H9 (cell line): ENCODE measurements around the gene AP3S1. TPM values are rescaled to one million over a fixed set of nuclear protein-coding genes. Genes with fewer than 3 reads are reported as not detected.
"Not testable (repeated sequence)": the region's sequence is repeated elsewhere in the genome, so short reads cannot be mapped to it uniquely, and the experiment has no call there.

Experiments used
- DNase-seq: peaks from one replicate; pipeline ENCODE4 v3.0.0-alpha.2; 2017
- H2AFZ ChIP-seq: one replicate; pipeline ENCODE4 v1.6.1; 2013; ENCODE audit warnings: mild to moderate bottlenecking, low read length, control low read depth, moderate library complexity
- H2AK5ac ChIP-seq: 2 replicates; pipeline ENCODE4 v1.6.1; 2013; ENCODE audit warnings: low read length, control low read depth, mixed read lengths; ENCODE audit not compliant: insufficient read length
- H2BK120ac ChIP-seq: one replicate; pipeline ENCODE4 v1.6.1; 2013; ENCODE audit warnings: low read depth, mild to moderate bottlenecking, low read length, control low read depth, inconsistent platforms; ENCODE audit not compliant: poor library complexity, severe bottlenecking
- H2BK12ac ChIP-seq: 2 replicates; pipeline ENCODE4 v1.6.1; 2013; ENCODE audit warnings: low read length, control low read depth, mixed read lengths, low read depth; ENCODE audit not compliant: insufficient read length
- H2BK15ac ChIP-seq: 2 replicates; pipeline ENCODE4 v1.6.1; 2013; ENCODE audit warnings: low read depth, low read length, control low read depth
- H2BK20ac ChIP-seq: one replicate; pipeline ENCODE4 v1.6.1; 2013; ENCODE audit warnings: low read depth, mild to moderate bottlenecking, low read length, control low read depth, inconsistent platforms; ENCODE audit not compliant: poor library complexity, severe bottlenecking
- H2BK5ac ChIP-seq: 2 replicates; pipeline ENCODE4 v1.6.1; 2013; ENCODE audit warnings: low read length, control low read depth, mixed read lengths; ENCODE audit not compliant: insufficient read length
- H3K14ac ChIP-seq: 2 replicates; pipeline ENCODE4 v1.6.1; 2013; ENCODE audit warnings: low read length, control low read depth; ENCODE audit not compliant: insufficient read depth
- H3K18ac ChIP-seq: 2 replicates; pipeline ENCODE4 v1.6.1; 2013; ENCODE audit warnings: low read depth, mild to moderate bottlenecking, mixed read lengths, low read length, control low read depth; ENCODE audit not compliant: insufficient read length
- H3K23ac ChIP-seq: 2 replicates; pipeline ENCODE4 v1.6.1; 2013; ENCODE audit warnings: low read length, control low read depth, mixed read lengths, low read depth; ENCODE audit not compliant: insufficient read length
- H3K23me2 ChIP-seq: 2 replicates; pipeline ENCODE4 v1.6.1; 2013; ENCODE audit warnings: low read depth, mild to moderate bottlenecking, mixed read lengths, low read length, control low read depth; ENCODE audit not compliant: insufficient read length, poor library complexity, severe bottlenecking
- H3K27ac ChIP-seq: 2 replicates; pipeline ENCODE4 v1.5.1; 2013; ENCODE audit warnings: low read length, control low read depth, mixed read lengths, low read depth; ENCODE audit not compliant: insufficient read length
- H3K27me3 ChIP-seq: 2 replicates; pipeline ENCODE4 v1.6.1; 2013; ENCODE audit warnings: low read length, control low read depth, inconsistent platforms; ENCODE audit not compliant: insufficient read depth
- H3K4ac ChIP-seq: 2 replicates; pipeline ENCODE4 v1.6.1; 2013; ENCODE audit warnings: low read depth, mild to moderate bottlenecking, control low read depth, inconsistent platforms, low read length, moderate library complexity
- H3K4me1 ChIP-seq: 2 replicates; pipeline ENCODE4 v1.6.1; 2013; ENCODE audit warnings: low read length, control low read depth, inconsistent platforms; ENCODE audit not compliant: insufficient read depth
- H3K4me2 ChIP-seq: 2 replicates; pipeline ENCODE4 v1.6.1; 2013; ENCODE audit warnings: low read length, control low read depth, mixed read lengths; ENCODE audit not compliant: insufficient read length, insufficient read depth
- H3K56ac ChIP-seq: 2 replicates; pipeline ENCODE4 v1.6.1; 2013; ENCODE audit warnings: low read depth, mild to moderate bottlenecking, mixed read lengths, low read length, control low read depth; ENCODE audit not compliant: insufficient read length
- H3K79me1 ChIP-seq: 2 replicates; pipeline ENCODE4 v1.6.1; 2013; ENCODE audit warnings: low read depth, mild to moderate bottlenecking, moderate library complexity, low read length, control low read depth, inconsistent platforms; ENCODE audit not compliant: insufficient read depth, poor library complexity, severe bottlenecking
- H3K79me2 ChIP-seq: 2 replicates; pipeline ENCODE4 v1.6.1; 2013; ENCODE audit warnings: low read length, control low read depth, inconsistent platforms; ENCODE audit not compliant: insufficient read depth
- H3K9ac ChIP-seq: 2 replicates; pipeline ENCODE4 v1.6.1; 2013; ENCODE audit warnings: low read length, control low read depth, mixed read lengths; ENCODE audit not compliant: insufficient read length; ENCODE audit errors: extremely low read depth
- H3K9me3 ChIP-seq: one replicate; pipeline ENCODE4 v1.6.1; 2013; ENCODE audit warnings: low read depth, low read length, inconsistent platforms; ENCODE audit not compliant: control insufficient read depth
- H3T11ph ChIP-seq: one replicate; pipeline ENCODE4 v1.6.1; 2013; ENCODE audit warnings: mild to moderate bottlenecking, low read length, control low read depth, inconsistent platforms
- H4K20me1 ChIP-seq: one replicate; pipeline ENCODE4 v1.6.1; 2013; ENCODE audit not compliant: control insufficient read depth, insufficient read length, insufficient read depth
- H4K5ac ChIP-seq: 2 replicates; pipeline ENCODE4 v1.6.1; 2013; ENCODE audit warnings: low read depth, mild to moderate bottlenecking, mixed read lengths, low read length, control low read depth; ENCODE audit not compliant: insufficient read length
- H4K8ac ChIP-seq: replicated peaks from 2 replicates; pipeline ENCODE4 v1.6.1; 2013; ENCODE audit warnings: low read length, control low read depth, mixed read lengths, low read depth; ENCODE audit not compliant: insufficient read length
- H4K91ac ChIP-seq: 2 replicates; pipeline ENCODE4 v1.6.1; 2013; ENCODE audit warnings: low read depth, mild to moderate bottlenecking, moderate library complexity, mixed read lengths, low read length, control low read depth; ENCODE audit not compliant: insufficient read length
- H3K27ac Mint-ChIP-seq, 3 experiments: 2 replicates in 2 of 3; 3 replicates in 1 of 3; pipeline ENCODE4 v1.8.0; 2020 to 2021; ENCODE audit warnings: mixed read lengths in 3 of 3, mild to moderate bottlenecking in 1 of 3, moderate library complexity in 1 of 3
- H3K27me3 Mint-ChIP-seq: 2 replicates; pipeline ENCODE4 v1.8.0; 2021; ENCODE audit warnings: low read depth, mild to moderate bottlenecking, moderate library complexity, mixed read lengths
- H3K36me3 Mint-ChIP-seq, 3 experiments: 2 replicates in 2 of 3; 3 replicates in 1 of 3; pipeline ENCODE4 v1.8.0; 2020 to 2021; ENCODE audit warnings: low read depth in 3 of 3, mixed read lengths in 3 of 3; ENCODE audit not compliant: insufficient read depth in 1 of 3
- H3K4me1 Mint-ChIP-seq, 2 experiments: 2 replicates each; pipeline ENCODE4 v1.8.0; 2020; ENCODE audit warnings: mixed read lengths in 2 of 2
- H3K4me3 Mint-ChIP-seq, 2 experiments: 2 replicates in 1 of 2; 3 replicates in 1 of 2; pipeline ENCODE4 v1.8.0; 2020 to 2021; ENCODE audit warnings: mild to moderate bottlenecking in 2 of 2, mixed read lengths in 2 of 2, moderate library complexity in 1 of 2
- H3K9me3 Mint-ChIP-seq, 2 experiments: 2 replicates in 1 of 2; 3 replicates in 1 of 2; pipeline ENCODE4 v1.8.0; 2020; ENCODE audit warnings: mild to moderate bottlenecking in 2 of 2, mixed read lengths in 2 of 2, moderate library complexity in 1 of 2
- WGBS: extraction: QIAGEN DNeasy Blood & Tissue Kit; methylation state at CpG from one replicate; pipeline ENCODE4 v1.1.7; 2013; ENCODE audit warnings: missing lambda C conversion rate, low lambda C conversion rate, mixed read lengths; ENCODE audit not compliant: insufficient read length; ENCODE audit errors: extremely low coverage; 5-methylcytosine and 5-hydroxymethylcytosine counted together
- total RNA-seq: library from RNA; stranded (reverse); gene quantifications from 2 replicates; pipeline ENCODE4 v1.2.1, GENCODE V29; 2021
- TF ChIP-seq, protein P1 (sequence below): fragments of 200-600 bp; sonication (generic); conservative IDR thresholded peaks from 3 replicates; pipeline ENCODE4 v1.8.0; 2021; ENCODE audit warnings: antibody characterized with exemption, mild to moderate bottlenecking

AP3S1 gene
- total RNA-seq, 1 experiment from 2014 or later = 78.4 TPM

- Histone ChIP-seq H3K79me1 (no peaks in the 10 kb centered on the region), H2BK5ac (no peak overlapping the region), H2BK12ac (no peak overlapping the region), H2AK5ac (no peak overlapping the region), H3K4me1 (no peaks in the 10 kb centered on the region), H2BK20ac (no peak overlapping the region), H3K9ac (no peak overlapping the region), H4K8ac (no peak overlapping the region), H3K4me2 (no peak overlapping the region), H3T11ph (no peak overlapping the region), H3K23ac (no peak overlapping the region), H3K4ac (no peak overlapping the region), H3K79me2 (no peaks in the 10 kb centered on the region), H3K23me2 (no peaks in the 10 kb centered on the region), H3K27ac (no peak overlapping the region), H3K14ac (no peak overlapping the region), H3K18ac (no peak overlapping the region), H3K27me3 (no peaks in the 10 kb centered on the region), H4K91ac (no peak overlapping the region), H3K56ac (no peak overlapping the region), H4K20me1 (no peaks in the 10 kb centered on the region), H3K9me3 (no peaks in the 10 kb centered on the region), H2BK120ac (no peak overlapping the region), H4K5ac (no peak overlapping the region), H2AFZ (no peak overlapping the region), H2BK15ac (no peak overlapping the region)
- Mint-ChIP-seq H3K36me3 (peaks cover 5 to 10% (median 10%) of the 10 kb centered on the region in 3 experiments; a peak in 6 of 7 replicates), H3K4me1 (peaks cover 0 to 4% of the 10 kb centered on the region in 2 experiments; a peak in 2 of 4 replicates), H3K27ac (peak overlapping the region in 1 of 3 experiments; percentile 70; a peak in 1 of 7 replicates), H3K9me3 (no peaks in the 10 kb centered on the region; a peak in 2 of 5 replicates), H3K4me3 (no peak overlapping the region), H3K27me3 (no peaks in the 10 kb centered on the region)
- no peak for DNase-seq
- WGBS = no CpG with 5 or more reads among the region's 1 CpG
- TF ChIP-seq, protein P1, sequence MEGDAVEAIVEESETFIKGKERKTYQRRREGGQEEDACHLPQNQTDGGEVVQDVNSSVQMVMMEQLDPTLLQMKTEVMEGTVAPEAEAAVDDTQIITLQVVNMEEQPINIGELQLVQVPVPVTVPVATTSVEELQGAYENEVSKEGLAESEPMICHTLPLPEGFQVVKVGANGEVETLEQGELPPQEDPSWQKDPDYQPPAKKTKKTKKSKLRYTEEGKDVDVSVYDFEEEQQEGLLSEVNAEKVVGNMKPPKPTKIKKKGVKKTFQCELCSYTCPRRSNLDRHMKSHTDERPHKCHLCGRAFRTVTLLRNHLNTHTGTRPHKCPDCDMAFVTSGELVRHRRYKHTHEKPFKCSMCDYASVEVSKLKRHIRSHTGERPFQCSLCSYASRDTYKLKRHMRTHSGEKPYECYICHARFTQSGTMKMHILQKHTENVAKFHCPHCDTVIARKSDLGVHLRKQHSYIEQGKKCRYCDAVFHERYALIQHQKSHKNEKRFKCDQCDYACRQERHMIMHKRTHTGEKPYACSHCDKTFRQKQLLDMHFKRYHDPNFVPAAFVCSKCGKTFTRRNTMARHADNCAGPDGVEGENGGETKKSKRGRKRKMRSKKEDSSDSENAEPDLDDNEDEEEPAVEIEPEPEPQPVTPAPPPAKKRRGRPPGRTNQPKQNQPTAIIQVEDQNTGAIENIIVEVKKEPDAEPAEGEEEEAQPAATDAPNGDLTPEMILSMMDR = no peak
Observed at GRCh38 chr5:115884704-115885103, 43.0 kb downstream of the AP3S1 start.

- H3K23me2 ChIP-seq, H3K18ac ChIP-seq, H3K4me2 ChIP-seq, H3K27me3 Mint-ChIP-seq, H2BK12ac ChIP-seq, H3K56ac ChIP-seq, H2BK15ac ChIP-seq, H3K79me1 ChIP-seq, H3K9ac ChIP-seq, H4K8ac ChIP-seq, H3K4me1 ChIP-seq, H4K20me1 ChIP-seq, H2BK120ac ChIP-seq, H3K27ac ChIP-seq, H3K79me2 ChIP-seq, H2BK5ac ChIP-seq, H3K27me3 ChIP-seq, H3K14ac ChIP-seq, DNase-seq, H3K23ac ChIP-seq, H3K9me3 ChIP-seq, H4K5ac ChIP-seq, H3K9me3 Mint-ChIP-seq, H3K36me3 Mint-ChIP-seq, H4K91ac ChIP-seq, H2BK20ac ChIP-seq, H2AK5ac ChIP-seq, H3K4ac ChIP-seq, H3T11ph ChIP-seq, H3K4me3 Mint-ChIP-seq, H3K4me1 Mint-ChIP-seq, H2AFZ ChIP-seq: not testable (repeated sequence)
- WGBS = no CpG with 5 or more reads among the region's 3 CpGs
- peak overlapping the region in 1 of 3 experiments; percentile 70; a peak in 1 of 7 replicates for H3K27ac Mint-ChIP-seq
Observed at GRCh38 chr5:115885208-115885607, 43.5 kb downstream of the AP3S1 start.
